Kidney epithelial cell (primary cell): ENCODE data around the gene SPINK2. TPM values are rescaled to one million over a fixed set of nuclear protein-coding genes. Genes with fewer than 3 reads are reported as not detected.

Experiments
- DNase-seq: peaks from one replicate; pipeline ENCODE4 v3.0.0-alpha.2; 2010; ENCODE audit warnings: low read depth
- H3K27me3 ChIP-seq: 2 replicates; pipeline ENCODE4 v1.6.0; 2011; ENCODE audit warnings: low read length; ENCODE audit not compliant: control insufficient read depth, insufficient read depth
- H3K36me3 ChIP-seq: 2 replicates; pipeline ENCODE4 v1.5.1; 2011; ENCODE audit warnings: low read length; ENCODE audit not compliant: control insufficient read depth, insufficient read depth
- H3K4me3 ChIP-seq: 2 replicates; pipeline ENCODE4 v1.5.1; 2011; ENCODE audit warnings: low read depth, mild to moderate bottlenecking, control low read depth, low read length
- total RNA-seq: library from RNA; depleted of rRNA; stranded (reverse); fragments of >200 nt; gene quantifications from 2 replicates; pipeline ENCODE4 v1.2.3, GENCODE V29; 2015
- TF ChIP-seq, protein P1 (sequence below): IDR thresholded peaks from 2 replicates; pipeline ENCODE4 v1.5.1; 2011; ENCODE audit warnings: mild to moderate bottlenecking, moderate library complexity, low read length, control low read depth, inconsistent platforms; ENCODE audit not compliant: insufficient read depth, poor library complexity, severe bottlenecking

Gene SPINK2
- total RNA-seq, 1 donor from 2014 or later = not detected

DNA sequence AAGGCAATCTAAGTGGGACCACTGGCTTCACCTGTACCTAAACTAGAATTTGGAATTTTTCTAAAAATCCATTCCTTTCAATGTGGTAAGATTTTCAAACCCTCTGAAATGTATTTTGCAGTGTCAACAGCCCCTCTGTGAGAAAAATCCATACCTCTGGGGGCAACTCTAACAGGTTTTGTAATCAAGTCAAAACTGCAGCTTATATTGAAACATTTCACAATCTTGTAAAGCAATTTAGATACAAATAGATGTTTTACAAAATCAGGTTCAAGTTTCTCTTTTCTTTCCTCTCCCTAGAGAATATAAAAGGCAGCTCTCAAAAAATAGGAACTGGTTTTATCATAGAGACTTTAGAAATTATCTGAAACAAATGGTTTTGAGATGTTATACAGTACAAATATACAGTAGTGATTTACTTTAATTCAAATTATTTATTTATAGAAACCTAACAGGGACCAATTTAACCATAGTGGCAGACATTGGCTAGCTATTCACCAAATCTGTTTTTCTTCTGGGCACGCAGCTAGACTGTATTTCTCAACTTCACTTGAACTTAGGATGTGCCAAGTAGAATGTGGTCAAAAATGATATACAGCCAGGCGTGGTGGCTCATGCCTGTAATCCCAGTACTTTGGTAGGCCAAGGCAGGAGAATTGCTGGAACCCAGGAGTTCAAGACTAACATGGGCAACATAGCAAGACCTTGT lies 36.3 kb upstream of the SPINK2 start:
- no peak for DNase-seq
- H3K36me3 ChIP-seq = no peaks in the 10 kb centered on the region
- H3K4me3 ChIP-seq = no peak overlapping the region
- H3K27me3 ChIP-seq = no peaks in the 10 kb centered on the region
- TF ChIP-seq, protein P1, sequence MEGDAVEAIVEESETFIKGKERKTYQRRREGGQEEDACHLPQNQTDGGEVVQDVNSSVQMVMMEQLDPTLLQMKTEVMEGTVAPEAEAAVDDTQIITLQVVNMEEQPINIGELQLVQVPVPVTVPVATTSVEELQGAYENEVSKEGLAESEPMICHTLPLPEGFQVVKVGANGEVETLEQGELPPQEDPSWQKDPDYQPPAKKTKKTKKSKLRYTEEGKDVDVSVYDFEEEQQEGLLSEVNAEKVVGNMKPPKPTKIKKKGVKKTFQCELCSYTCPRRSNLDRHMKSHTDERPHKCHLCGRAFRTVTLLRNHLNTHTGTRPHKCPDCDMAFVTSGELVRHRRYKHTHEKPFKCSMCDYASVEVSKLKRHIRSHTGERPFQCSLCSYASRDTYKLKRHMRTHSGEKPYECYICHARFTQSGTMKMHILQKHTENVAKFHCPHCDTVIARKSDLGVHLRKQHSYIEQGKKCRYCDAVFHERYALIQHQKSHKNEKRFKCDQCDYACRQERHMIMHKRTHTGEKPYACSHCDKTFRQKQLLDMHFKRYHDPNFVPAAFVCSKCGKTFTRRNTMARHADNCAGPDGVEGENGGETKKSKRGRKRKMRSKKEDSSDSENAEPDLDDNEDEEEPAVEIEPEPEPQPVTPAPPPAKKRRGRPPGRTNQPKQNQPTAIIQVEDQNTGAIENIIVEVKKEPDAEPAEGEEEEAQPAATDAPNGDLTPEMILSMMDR = no peak

DNA sequence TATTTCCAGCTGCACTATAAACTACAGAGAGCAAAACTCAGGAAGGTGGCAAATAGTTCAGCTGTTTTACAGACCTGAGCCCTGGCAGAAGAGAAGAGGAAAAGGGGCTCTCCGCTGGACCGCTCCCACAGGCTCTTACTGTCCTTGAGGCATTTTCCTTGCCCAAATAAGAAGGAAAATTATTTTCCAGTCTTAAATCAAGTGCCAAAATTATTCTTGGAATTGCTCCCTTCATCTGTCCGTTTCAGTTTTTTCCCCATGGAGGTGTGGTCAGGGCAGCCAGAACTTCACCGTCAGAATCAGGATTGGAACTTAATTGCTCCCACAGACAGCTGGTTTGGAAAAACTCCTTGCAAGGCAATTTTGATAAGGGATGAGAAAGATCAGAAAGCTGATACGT lies 35.2 kb upstream of the SPINK2 start:
- H3K36me3 ChIP-seq = no peaks in the 10 kb centered on the region
- no peak overlapping the region for H3K4me3 ChIP-seq

DNA sequence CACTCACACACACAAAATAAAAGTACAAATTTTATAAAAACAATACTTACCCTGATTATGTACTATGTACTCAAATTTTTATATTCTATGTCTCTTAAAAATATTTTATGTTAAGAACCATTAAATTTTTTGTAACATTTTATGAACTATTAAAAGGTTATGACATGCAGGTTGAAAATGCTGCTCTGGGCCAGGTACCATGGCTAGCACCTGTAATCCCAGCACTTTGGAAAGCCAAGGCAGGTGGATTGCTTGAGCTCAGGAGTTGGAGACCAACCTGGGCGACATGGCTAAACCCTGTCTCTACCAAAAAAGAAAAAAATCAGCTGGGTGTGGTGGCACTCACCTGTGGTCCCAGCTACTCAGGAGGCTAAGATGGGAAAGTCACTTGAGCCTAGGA lies 29.4 kb upstream of the SPINK2 start:
- Histone ChIP-seq H3K27me3 (no peaks in the 10 kb centered on the region), H3K4me3 (no peak overlapping the region), H3K36me3 (no peaks in the 10 kb centered on the region)
- no peak for DNase-seq
- TF ChIP-seq, protein P1 = no peak

More for the DNA sequence above, 35.2 kb upstream of the SPINK2 start:
- DNase-seq = no peak
- TF ChIP-seq, protein P1 = no peak
- H3K27me3 ChIP-seq = no peaks in the 10 kb centered on the region

DNA sequence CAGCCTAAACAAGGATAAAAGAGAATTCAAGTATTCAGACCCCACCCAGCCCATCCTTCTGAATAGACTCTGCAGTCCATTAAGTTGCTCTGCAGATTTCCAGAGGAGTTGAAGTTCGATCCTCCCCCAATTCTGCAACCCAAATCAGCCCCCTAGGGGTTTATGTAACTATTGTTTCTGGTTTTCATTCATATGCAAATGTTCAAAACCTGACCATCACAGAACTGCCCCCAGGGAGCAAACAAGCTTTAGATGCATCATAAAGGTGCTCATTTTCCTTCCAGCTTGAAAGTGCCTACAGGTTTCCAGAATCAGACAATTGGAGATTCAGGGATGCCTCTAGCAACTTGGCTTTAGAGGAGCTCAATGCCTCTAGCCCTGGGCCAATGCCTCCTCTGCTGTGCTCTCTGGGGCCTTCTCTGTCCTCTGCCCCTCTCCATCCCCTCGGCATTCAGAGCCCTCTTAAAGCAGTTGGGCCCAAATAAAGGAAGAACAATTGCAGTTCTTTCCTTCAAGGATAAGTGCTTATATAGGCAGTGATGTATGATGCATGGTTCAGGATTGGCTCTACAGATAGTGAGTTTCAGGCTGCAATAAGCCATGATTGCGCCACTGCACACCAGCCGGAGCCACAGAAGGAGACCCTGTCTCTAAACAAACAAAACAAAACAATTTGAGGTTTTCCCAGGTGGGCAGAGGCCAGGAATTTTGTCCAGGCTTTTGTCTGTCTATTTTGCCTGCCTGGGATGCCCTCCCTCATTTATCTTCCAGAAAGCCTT lies 23.5 kb upstream of the SPINK2 start:
- no peaks in the 10 kb centered on the region for H3K36me3 ChIP-seq
- TF ChIP-seq, protein P1 = no peak
- no peak overlapping the region for H3K4me3 ChIP-seq
- no peaks in the 10 kb centered on the region for H3K27me3 ChIP-seq
- DNase-seq = no peak

DNA sequence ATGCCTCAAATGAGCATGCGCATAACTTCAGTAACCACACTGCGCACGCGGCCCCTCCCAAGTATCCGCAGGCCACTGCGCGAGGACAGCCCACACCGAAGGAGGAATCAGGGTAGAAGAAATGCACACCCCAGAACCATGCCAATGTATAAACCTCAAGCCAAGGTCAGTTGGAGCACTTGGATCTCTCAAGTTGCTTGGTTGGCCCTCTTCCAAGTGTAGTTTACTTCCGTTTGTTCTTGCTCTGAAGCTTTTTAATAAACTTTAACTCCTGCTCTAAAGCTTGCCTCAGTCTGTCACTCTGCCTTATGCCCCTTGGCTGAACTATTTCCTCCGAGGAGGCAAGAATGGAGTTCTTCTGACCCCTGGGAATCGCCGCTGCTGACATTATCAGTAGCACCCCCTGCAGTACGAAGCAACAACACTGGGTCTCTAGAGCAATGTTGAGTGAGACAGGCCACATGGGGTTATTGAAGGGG lies 22.0 kb upstream of the SPINK2 start:
- no peak for DNase-seq
- Histone ChIP-seq H3K36me3 (no peaks in the 10 kb centered on the region), H3K27me3 (no peaks in the 10 kb centered on the region), H3K4me3 (no peak overlapping the region)
- TF ChIP-seq, protein P1 = no peak
